Neural crest cell (in vitro differentiated cells): ENCODE data around the gene MAST2. TPM values are rescaled to one million over a fixed set of nuclear protein-coding genes. Genes with fewer than 3 reads are reported as not detected.

Source experiments
- DNase-seq: peaks from one replicate; pipeline ENCODE4 v3.0.0; 2021; ENCODE audit warnings: low read depth, mixed read lengths, low spot score
- H3K27ac Mint-ChIP-seq: one replicate; pipeline ENCODE4 v1.8.0; 2021; ENCODE audit warnings: mild to moderate bottlenecking, mixed read lengths; ENCODE audit not compliant: unreplicated experiment
- H3K27me3 Mint-ChIP-seq: 2 replicates; pipeline ENCODE4 v1.8.0; 2021; ENCODE audit warnings: low read depth, mild to moderate bottlenecking, mixed read lengths
- H3K36me3 Mint-ChIP-seq: 2 replicates; pipeline ENCODE4 v1.8.0; 2021; ENCODE audit warnings: low read depth, mild to moderate bottlenecking, mixed read lengths
- H3K4me1 Mint-ChIP-seq: 2 replicates; pipeline ENCODE4 v1.8.0; 2021; ENCODE audit warnings: mixed read lengths
- H3K4me3 Mint-ChIP-seq: one replicate; pipeline ENCODE4 v1.8.0; 2021; ENCODE audit warnings: mild to moderate bottlenecking, mixed read lengths
- H3K9me3 Mint-ChIP-seq: 2 replicates; pipeline ENCODE4 v1.8.0; 2021; ENCODE audit warnings: mixed read lengths
- total RNA-seq: library from RNA; stranded (reverse); gene quantifications from 2 replicates; pipeline ENCODE4 v1.2.1, GENCODE V29; 2021
- TF ChIP-seq, protein P1 (sequence below): fragments of 200-600 bp; sonication (generic); conservative IDR thresholded peaks from 2 replicates; pipeline ENCODE4 v1.5.0; 2021; ENCODE audit warnings: antibody characterized with exemption, mild to moderate bottlenecking

The MAST2 gene
- total RNA-seq, 1 donor from 2014 or later = 47.6 TPM

DNA sequence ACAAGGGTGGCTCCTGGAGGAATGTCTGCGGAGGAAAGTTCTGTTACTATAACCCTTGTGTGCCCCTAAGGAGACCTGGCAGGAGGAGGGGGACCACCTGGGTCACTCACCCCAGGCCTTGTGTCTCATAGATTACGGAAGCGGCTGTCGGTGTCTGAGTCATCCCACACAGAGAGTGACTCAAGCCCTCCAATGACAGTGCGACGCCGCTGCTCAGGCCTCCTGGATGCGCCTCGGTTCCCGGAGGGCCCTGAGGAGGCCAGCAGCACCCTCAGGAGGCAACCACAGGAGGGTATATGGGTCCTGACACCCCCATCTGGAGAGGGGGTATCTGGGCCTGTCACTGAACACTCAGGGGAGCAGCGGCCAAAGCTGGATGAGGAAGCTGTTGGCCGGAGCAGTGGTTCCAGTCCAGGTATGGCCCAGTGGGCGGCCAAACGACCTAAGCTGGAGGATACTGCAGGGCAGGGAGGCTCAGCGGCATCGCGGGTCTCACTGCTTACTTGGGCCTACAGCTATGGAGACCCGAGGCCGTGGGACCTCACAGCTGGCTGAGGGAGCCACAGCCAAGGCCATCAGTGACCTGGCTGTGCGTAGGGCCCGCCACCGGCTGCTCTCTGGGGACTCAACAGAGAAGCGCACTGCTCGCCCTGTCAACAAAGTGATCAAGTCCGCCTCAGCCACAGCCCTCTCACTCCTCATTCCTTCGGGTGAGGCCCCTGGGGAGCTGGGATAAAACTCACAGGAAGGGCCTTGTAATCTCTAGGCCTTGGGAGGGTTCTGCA lies 227.7 kb downstream of the MAST2 start:
- Mint-ChIP-seq H3K4me1 (peaks cover 10% of the 10 kb centered on the region), H3K36me3 (peaks cover 13% of the 10 kb centered on the region), H3K27me3 (peaks cover 10% of the 10 kb centered on the region), H3K9me3 (no peaks in the 10 kb centered on the region), H3K27ac (peak overlapping the region; percentile 12), H3K4me3 (peak overlapping the region; percentile 66)
- TF ChIP-seq, protein P1, sequence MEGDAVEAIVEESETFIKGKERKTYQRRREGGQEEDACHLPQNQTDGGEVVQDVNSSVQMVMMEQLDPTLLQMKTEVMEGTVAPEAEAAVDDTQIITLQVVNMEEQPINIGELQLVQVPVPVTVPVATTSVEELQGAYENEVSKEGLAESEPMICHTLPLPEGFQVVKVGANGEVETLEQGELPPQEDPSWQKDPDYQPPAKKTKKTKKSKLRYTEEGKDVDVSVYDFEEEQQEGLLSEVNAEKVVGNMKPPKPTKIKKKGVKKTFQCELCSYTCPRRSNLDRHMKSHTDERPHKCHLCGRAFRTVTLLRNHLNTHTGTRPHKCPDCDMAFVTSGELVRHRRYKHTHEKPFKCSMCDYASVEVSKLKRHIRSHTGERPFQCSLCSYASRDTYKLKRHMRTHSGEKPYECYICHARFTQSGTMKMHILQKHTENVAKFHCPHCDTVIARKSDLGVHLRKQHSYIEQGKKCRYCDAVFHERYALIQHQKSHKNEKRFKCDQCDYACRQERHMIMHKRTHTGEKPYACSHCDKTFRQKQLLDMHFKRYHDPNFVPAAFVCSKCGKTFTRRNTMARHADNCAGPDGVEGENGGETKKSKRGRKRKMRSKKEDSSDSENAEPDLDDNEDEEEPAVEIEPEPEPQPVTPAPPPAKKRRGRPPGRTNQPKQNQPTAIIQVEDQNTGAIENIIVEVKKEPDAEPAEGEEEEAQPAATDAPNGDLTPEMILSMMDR = no peak
- DNase-seq = no peak

- H3K4me1 Mint-ChIP-seq = peaks cover 6% of the 10 kb centered on the region
- H3K27me3 Mint-ChIP-seq = peaks cover 10% of the 10 kb centered on the region
- no peaks in the 10 kb centered on the region for H3K9me3 Mint-ChIP-seq
- TF ChIP-seq, protein P1 = no peak
- peak overlapping the region; percentile 31 for H3K27ac Mint-ChIP-seq
- H3K36me3 Mint-ChIP-seq = peaks cover 9% of the 10 kb centered on the region
- no peak overlapping the region for H3K4me3 Mint-ChIP-seq
- no peak for DNase-seq
Observed at GRCh38 chr1:46034601-46035516, 231.4 kb downstream of the MAST2 start.

GRCh38 chr1:46036894-46037839 lies 233.8 kb downstream of the MAST2 start:
- Mint-ChIP-seq H3K27ac (no peak overlapping the region), H3K36me3 (peaks cover 3% of the 10 kb centered on the region), H3K4me3 (no peak overlapping the region), H3K27me3 (peaks cover 7% of the 10 kb centered on the region), H3K9me3 (no peaks in the 10 kb centered on the region), H3K4me1 (peaks cover 6% of the 10 kb centered on the region)
- TF ChIP-seq, protein P1 = peak; percentile 99
- peak; percentile 92 for DNase-seq

- no peak overlapping the region for H3K27ac Mint-ChIP-seq
- TF ChIP-seq, protein P1 = no peak
- H3K4me1 Mint-ChIP-seq = peaks cover 10% of the 10 kb centered on the region
- no peaks in the 10 kb centered on the region for H3K27me3 Mint-ChIP-seq
- no peaks in the 10 kb centered on the region for H3K9me3 Mint-ChIP-seq
- H3K4me3 Mint-ChIP-seq = no peak overlapping the region
- no peak for DNase-seq
- H3K36me3 Mint-ChIP-seq = peaks cover 7% of the 10 kb centered on the region
Observed at GRCh38 chr1:46039571-46040052, 236.2 kb downstream of the MAST2 start.

GRCh38 chr1:46041551-46041950 lies 238.1 kb downstream of the MAST2 start:
- Mint-ChIP-seq H3K4me3 (no peak overlapping the region), H3K27me3 (no peaks in the 10 kb centered on the region), H3K27ac (no peak overlapping the region), H3K9me3 (no peaks in the 10 kb centered on the region), H3K4me1 (peaks cover 14% of the 10 kb centered on the region), H3K36me3 (peaks cover 8% of the 10 kb centered on the region)
- DNase-seq = no peak
- TF ChIP-seq, protein P1 = no peak
